Hippocampal formation (tissue), 2 donors: ENCODE measurements around the gene RFX7.
"Not testable (repeated sequence)": the region's sequence is repeated elsewhere in the genome, so short reads cannot be mapped to it uniquely, and the experiment has no call there.

Experiments
- DNase-seq, 2 donors: peaks; one replicate each; lab custom pipeline; 2025; lab: John Stamatoyannopoulos, UW

RFX7 gene

DNA sequence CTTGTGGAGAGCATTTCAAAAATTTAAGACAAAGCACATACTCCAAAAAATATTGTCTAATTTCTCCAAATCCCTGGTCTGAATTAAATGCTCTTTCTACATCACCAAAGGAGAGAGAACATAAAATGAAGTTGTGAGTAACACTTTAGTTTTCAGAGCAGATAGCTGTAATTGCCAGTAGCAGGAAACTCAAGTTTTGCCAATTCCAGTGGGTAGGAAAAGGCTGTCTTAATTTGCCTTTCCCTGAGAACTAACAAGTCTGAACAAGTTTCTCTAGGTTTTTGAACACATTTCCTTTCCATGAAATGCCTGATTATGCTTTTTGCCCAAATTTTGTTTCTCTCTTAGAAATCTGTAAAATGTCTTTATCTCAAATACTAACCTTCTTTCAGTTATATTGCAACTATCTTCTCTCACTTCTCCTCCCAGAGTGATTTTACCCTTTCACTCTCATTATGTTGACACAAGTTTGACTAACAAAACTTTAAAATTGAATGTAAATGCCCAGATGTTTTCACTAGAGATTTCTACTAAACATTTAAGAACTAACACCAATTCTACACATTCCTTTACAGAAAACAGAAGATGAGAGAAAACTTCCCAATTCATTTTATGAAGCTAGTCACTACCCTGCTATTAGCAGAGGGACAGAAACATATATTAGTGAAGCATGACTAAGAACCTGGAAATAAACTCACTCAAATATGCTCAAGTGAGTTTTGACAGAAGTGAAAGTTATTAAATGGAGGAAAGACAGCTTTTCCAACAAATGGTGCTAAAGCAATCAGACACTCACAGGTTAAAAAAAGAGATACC, 38.4 kb downstream of the RFX7 start:
- no peak for DNase-seq

DNA sequence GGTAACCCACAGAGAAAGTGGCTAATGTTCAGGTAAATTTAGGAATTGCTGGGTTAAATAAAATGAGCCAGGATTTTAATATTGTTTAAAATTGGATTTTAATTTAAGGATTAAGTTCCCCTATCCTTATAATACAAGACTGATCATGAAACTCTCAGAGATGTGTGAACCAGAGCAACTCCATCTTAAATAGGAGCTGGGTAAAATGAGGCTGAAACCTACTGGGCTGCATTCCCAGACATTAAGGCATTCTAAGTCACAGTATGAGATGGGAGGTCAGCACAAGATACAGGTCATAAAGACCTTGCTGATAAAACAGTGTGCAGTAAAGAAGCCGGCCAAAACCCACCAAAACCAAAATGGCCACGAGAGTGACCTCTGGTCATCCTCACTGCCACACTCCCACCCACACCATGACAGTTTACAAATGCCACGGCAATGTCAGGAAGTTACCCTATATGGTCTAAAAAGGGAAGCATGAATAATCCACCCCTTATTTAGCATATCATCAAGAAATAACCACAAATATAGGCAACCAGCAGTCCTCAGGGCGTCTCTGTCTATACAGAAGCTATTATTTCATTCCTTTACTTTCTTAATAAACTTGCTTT, 40.3 kb downstream of the RFX7 start:
- DNase-seq: not testable (repeated sequence)

DNA sequence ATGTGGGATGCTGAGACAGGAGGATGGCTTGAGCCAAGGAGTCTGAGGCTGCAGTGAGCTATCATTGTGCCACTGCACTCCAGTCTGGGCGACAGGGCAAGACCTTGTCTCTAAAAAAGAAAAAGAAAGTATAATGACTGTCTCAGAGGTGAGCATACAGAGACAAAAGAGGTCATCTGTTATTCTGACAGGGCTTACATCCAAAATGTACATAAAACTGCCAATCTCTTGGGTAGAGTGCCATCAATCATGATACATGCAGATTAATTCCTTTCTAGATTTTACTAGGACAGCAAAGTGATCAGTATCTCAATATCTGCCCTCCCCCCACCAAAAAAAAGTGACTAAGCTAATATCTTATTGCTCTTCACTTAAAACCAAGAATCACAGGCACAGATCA, 41.0 kb downstream of the RFX7 start:
- no peak for DNase-seq

DNA sequence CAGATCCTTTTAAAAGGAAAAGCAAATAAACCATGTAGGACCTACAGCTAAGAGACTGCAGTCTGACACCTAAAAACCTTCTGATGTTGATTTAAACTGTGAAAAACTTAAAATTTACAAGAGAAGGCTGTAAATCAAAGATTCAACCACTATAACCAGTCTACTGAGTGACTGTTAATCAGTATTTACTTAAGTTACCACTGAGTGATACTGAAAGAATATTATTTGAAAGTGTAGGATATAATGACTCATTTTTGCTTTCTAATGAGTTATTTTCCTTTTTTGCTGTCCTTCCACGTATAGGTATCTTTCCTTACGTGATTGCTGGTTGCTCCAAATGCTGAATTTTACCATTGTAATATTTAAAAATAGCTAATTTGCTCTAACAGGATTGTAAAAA, 44.6 kb downstream of the RFX7 start:
- no peak for DNase-seq

DNA sequence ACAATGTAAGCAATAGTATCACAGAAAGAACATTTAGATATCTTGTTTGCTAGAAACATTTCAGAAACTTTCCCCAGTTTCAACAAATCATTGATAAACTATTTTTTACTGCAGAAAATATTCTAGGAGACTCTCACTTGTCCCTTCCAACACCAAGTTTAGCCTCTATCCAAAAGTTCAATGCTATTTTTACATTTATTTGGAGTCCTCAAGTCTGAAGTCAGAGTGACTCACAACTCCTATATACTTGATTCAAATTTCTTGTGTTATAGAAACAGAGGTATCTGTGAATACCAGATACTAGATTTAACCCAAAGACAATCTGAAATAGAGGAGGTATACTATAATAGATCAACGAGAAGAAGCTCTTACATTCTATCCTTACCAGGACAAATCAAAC, 49.6 kb downstream of the RFX7 start:
- no peak for DNase-seq

DNA sequence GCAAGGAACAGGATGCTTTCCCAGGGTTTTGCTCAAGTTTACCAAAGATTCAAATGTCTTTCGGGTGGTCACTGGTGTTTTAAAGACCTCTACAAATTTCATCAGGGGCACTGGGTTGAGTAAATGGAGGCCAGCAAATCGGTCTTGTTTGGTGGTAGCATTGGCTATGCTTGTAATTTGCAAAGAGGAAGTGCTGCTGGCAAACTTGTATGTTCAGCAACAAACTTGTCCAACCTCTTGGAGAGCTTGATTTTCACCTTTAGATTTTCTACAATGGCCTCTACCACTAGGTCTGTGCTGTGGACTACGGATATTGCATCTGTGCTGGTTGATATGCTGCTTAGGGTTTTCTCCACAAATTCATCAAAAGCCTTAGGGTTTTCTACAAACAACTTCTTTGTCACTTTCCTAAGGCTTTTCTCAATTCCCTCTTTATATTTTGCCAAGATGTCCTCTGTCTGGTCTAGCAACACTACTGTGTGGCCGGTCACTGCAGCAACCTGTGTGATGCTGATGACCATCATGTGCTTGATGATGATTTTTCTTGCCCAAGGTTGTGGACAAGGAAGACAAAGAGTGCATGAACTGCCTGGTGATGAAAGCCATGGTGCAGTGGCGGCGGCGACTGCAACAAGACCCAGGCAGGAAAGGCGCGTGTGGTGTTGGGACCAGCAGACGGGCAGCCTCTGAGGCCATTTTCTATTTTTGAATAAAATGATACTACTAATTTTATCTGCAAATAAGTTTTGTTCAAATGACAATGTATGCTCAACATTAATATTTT, 50.8 kb downstream of the RFX7 start:
- DNase-seq: no peak

DNA sequence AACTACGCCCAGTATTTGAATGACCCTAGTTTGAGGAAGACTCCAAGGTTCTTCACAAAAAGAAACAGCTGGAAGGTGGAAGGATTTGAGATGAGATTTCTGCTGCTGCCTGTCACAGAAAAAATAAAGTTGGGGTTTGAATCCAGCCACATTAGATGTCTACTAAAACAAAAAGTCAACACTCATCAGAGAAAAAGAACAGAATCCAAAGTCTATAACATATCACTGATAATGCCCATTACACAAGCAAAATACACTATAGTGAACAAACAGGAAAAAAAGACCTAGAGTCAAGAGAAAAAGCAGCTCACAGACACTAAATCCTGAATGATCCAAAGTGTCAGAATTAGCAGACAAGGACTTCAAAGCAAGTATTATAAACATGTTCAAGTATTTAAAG, 56.0 kb downstream of the RFX7 start:
- no peak for DNase-seq

DNA sequence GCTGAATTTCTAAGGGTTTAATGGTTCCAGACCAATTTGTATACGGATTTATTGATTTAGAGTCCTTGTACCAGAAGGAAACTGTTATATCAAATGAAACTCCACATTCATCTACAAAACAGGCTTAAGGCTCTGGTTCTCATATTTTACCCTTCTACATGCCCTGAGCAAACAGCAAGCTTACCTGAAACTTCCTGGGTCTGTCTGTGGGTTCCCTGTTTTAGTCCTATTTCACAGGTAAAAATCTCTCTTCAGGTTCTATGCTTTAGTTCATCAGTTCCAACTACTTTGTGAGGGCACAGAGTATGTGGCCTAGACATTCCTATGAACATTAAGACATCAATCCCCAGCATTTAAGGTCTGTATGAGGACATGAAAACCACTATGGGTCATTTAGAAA, 57.7 kb downstream of the RFX7 start:
- DNase-seq: no peak

DNA sequence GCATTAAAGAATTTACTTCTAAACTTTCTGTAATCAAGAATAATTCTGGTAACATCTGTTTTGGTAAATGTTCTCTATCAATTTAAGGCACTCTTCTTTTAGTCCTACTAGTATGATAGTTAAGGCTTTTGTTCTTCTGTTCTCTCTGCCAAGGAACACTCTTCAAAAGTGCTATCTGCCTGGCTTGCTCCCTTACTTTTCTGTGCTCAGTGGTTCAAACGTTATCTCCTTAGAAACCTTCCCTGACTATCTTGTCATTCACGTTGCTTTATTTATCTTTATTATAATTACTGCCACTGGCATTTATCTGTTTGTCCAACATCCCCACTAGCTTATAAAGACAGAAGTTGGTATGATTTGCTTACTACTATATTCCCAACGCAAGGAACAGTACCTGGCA, 59.2 kb downstream of the RFX7 start:
- no peak for DNase-seq

DNA sequence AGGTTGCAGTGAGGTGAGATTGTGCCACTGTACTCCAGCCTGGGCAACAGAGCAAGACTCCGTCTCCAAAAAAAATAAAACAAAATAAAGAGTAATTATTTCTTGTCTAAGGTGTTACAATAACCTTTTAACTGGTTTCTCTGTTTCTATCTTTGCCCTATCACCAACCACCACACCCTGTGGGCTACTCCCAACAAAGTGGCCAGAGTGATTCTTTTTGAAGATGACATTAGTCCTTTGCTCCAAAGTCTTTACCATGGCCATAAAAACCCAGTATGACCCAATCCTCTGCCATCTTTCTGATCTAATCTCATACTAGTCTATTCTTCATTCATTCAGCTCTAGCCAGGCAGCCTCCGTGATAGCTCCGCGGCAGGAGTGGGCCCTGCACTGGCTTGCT, 62.8 kb downstream of the RFX7 start:
- DNase-seq: no peak

DNA sequence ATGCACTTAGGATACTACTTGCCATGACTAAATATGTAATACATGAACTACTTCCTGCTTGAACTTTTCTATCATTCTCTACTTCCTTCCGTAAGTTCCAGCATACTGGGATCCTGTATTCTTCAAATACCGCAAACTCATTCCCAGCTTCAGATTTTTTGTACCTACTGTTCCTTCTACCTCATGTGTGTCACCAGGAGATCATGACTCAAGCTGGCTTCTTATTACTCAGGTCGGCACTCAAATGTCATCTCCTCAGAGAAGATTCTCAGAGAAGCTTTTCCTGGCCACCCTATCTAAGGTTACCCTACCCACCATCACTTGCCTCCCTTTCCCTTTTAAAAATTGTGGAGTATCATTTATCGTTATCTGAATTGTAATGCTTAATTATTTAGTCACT, 66.7 kb downstream of the RFX7 start:
- DNase-seq: no peak

DNA sequence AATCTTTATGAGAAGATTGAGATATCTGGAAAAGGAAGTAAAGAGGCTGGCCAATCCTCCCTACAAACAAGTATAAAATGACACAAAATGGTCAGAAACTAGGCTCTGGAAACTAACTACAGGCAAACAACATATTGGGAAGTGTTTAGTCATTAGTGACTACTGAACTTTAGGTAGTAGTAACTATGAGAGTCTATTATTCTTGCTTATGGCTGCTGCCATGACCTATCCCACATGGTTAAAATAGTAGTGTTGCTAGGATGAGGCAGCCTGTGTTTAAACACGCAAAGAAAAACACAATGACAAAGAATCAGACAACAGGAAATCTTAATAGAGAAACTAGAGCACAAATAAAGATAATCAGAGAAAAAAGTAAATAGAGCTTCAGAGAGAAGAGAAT, 67.9 kb downstream of the RFX7 start:
- no peak for DNase-seq

DNA sequence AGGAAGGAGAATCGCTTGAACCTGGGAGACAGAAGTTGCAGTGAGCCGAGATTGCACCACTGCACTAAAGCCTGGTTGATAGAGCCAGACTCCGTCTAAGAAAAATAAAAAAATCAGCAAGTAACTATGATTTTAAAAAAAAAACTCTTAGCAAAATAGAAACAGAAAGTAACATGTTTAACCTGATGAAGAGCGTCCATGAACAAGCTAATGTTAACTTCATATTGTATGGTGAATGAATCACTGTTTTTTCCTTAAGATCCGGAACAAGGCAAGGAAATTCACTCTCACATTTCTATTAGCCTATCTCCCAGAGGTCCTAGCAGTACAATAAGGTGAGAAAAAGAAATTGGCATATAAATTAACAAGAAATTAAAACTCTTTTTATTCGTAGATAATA, 69.0 kb downstream of the RFX7 start:
- DNase-seq: no peak

DNA sequence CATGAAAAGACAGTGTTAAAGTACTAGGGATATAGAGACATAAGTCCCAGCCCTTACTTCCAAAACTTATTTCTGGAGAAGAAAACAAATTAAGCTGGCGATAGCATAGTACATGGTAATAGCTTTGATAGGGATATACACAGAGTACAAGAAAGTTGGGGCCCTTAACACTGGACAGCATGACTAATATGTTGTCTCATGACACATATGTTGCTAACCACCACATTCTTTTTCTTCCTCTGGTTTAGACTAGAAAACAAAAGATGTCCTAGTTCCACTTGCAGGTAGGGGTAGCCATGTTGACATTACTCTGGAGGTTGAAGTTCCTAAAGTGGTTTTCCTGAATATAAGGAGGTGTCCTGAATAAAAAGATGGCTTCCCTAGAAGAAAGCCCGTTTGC, 75.3 kb downstream of the RFX7 start:
- DNase-seq: no peak

DNA sequence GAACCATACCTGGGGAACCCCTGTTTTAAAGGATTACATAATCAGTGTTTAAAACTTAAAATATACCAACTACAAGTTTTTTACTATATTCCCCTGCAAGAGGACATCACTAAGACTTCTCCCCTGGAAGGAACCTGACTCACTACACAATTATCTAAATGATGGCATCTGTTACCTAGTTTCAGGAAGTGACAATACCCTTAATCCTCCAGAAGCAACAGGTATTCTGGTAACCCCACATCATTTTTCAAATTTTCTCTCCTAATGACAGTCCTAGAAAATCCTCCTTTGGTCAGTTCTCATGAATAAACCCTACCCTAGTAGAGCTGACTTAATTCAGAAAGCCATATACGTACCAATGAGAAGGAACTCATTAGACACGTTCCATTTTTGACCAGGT, 78.4 kb downstream of the RFX7 start:
- no peak for DNase-seq

DNA sequence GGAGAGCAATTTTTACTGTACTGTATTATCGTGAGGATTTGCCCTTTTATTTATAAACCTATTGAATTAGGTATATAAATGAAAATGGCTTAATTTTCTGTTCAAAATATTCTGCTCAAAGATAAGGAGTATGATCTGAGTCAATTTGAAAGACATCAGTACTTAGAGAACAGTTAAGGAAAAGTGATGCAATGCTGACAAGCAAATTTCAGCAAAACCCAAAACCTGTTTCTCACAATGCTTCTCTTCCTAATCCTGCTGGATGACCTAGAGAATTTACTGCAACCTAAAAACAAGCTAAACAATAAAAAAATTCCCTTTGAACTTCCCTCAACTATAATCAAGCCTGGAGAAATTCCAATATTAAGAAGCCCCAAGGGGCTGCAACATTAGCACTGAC, 82.7 kb downstream of the RFX7 start:
- no peak for DNase-seq

DNA sequence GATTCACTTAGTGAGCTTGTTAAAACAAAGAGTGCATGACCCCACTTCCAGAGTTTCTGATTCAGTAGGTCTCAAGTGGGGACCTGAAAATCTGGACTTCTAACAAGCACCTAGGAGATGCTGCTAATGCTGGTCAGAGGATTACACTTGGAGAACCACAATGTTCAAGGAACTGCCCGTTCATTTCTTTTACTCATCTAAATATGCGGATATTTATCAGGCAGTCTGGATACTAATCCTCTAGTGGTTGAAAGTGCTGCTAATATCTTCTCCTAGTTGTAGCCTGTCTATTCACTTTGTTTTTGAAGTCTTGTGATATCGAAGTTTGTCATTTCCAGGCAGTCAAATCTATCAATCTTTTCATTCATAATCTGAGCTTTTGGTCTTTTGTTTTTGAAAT, 86.8 kb downstream of the RFX7 start:
- no peak for DNase-seq

DNA sequence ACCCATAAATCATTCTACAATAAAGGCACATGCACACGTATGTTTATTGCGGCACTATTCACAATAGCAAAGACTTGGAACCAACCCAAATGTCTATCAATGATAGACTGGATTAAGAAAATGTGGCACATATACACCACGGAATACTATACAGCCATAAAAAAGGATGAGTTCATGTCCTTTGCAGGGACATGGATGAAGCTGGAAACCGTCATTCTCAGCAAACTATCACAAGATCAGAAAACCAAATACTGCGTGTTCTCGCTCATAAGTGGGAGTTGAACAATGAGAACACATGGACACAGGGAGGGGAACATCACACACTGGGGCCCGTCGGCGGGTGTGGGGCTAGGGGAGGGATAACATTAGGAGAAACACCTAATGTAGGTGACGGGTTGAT, 88.4 kb downstream of the RFX7 start:
- DNase-seq: not testable (repeated sequence)

DNA sequence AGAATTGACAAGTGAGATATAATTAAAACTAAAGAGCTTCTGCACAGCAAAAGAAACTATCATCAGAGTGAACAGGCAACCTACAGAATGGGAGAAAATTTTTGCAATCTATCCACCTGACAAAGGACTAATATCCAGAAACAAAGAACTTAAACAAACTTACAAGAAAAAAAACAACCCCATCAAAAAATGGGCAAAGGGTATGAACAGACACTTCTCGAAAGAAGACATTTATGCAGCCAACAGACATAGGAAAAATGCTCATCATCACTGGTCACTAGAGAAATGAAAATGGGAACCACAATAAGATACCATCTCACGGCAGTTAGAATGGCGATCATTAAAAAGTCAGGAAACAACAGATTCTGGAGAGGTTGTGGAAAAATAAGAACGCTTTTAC, 88.9 kb downstream of the RFX7 start:
- not testable (repeated sequence) for DNase-seq

DNA sequence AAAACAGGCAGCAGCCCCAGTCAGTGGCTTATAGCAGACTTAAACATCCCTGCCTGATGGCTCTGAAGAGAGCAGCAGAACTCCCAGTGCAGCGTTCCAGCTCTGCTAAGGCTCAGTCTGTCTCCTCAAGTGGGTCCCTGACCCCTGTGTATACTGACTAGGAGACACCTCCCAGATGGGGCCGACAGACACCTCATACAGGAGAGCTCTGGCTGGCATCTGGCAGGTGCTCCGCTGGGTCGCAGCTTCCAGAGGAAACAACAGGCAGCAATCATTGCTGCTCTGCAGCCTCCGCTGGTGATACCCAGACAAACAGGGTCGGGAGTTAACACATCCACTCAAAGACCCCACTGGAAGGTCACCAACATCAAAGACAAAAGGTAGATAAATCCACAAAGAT, 93.5 kb downstream of the RFX7 start:
- DNase-seq: no peak

DNA sequence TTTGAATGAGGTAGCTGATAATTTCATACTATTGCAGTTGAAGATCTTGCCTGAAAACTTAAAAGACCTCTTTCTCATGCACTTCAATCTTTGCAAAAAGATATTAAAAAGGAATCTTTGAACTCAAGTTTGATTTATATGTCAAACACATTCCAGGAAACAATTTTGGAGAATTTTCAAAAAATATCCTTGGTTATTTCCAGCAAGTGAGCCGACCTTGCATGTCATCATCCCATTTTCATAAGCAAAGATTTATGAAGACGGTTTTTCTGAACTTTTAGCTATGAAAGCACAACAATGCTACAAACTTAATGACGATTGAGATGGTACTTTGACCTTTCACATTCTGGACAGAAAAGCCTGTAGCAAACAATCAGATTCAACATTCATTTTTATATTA, 95.6 kb downstream of the RFX7 start:
- no peak for DNase-seq

DNA sequence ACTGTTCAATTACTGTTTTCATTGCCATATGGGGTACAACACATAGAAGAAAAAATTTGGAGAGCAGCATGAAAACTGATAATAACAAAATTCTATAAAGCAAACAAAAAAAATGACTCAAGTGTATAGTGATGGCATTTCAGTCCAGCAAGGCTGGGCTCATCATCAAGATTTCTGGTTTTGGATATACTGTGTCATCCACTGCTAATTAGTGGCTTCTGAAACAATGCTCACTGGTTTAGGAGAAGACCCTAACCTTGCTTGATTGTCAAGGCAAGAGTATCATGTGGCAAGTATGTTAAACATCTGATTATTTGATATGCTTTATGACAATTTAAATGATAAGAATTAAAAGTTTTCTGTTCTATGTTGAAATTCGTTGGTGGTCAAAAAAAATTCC, 96.9 kb downstream of the RFX7 start:
- DNase-seq: no peak

DNA sequence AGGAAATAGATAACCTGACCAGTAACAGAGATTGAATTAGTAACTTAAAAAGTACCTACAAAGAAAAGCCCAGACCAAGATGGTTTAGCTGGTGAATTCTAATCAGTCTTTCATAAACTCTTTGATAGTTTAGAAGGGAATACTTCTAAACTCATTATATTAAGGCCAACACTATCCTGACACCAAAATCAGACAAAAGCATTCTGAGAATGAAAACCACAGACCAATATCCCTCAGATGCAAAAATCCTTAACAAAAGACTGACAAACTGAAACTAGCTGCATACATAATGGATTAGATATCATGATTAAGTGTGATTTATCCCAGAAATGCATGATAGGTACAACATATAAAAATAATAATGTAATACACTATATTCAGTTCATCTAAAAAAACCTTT, 115.6 kb downstream of the RFX7 start:
- DNase-seq: no peak
